Stimulated activated CD8-positive, alpha-beta memory T cell treated with anti-CD3 and anti-CD28 coated beads, Interleukin-12 subunit alpha, Interleukin-12 subunit beta, amount 100 ng/mL, for 1 hour (primary cell): ENCODE measurements around the gene ERI2.
"Not testable (repeated sequence)": the region's sequence is repeated elsewhere in the genome, so short reads cannot be mapped to it uniquely, and the experiment has no call there.

ENCODE experiments used
- DNase-seq: peaks from one replicate; pipeline ENCODE4 v3.0.0-alpha.2; 2020; ENCODE audit warnings: low read depth

Gene ERI2

DNA sequence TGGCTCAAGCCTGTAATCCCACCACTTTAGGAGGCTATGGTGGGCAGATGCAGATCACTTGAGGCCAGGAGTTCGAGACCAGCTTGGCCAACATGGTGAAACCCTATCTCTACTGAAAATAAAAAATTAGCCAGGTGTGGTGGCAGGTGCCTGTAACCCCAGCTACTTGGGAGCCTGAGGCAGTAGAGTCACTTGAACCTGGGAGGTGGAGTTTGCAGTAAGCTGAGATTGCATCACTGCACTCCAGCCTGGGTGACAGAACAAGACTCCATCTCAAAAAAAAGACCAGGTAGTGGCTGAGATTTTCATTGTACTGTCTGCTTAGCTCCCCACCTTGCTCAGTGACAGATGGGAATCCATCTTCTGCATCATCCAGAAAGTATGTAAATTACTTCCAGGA, 41.8 kb downstream of the ERI2 start:
- not testable (repeated sequence) for DNase-seq

DNA sequence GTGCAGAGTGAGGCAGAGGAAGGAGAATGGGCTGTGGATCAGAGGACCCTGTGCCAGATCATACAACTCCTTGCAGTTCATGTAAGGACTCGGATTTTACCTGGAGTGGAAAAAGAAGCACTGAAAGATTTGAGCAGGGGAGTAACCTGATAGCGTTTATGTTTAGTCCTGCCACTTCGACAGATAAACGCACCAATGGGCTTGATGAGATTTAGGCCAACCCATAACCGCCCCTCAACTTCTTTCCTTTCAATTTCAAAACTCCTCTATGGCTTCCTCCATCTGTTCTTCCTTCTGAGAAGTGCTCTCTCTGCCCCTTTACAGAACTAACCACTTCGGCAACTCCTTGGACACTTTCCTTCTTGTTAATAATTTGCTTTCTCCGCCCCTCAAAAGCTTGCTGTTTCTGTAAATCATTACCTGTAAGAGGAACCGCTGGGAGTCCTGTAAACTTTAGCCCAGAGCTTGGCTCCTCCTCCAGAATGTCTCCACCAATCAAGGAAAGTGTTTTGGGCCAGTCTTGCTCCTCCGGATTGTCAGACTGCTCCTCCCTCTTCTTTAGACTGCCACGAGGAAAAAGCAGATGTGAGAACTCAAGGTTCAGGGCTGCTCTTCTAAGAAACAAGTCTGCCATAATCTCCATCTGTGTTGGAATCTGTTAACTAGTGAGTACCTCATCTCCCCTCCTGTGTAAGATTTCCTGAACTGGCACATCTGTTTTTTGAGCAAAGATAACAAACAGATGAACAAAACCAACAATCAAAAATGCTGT, 42.6 kb downstream of the ERI2 start, which contains the start of gene ACSM3:
Gene ACSM3, plus strand, starts transcription at position 554 of the 772 bp plus-strand sequence. CDS start 6,021 bp downstream, outside the sequence.
- peak; percentile 53 for DNase-seq

DNA sequence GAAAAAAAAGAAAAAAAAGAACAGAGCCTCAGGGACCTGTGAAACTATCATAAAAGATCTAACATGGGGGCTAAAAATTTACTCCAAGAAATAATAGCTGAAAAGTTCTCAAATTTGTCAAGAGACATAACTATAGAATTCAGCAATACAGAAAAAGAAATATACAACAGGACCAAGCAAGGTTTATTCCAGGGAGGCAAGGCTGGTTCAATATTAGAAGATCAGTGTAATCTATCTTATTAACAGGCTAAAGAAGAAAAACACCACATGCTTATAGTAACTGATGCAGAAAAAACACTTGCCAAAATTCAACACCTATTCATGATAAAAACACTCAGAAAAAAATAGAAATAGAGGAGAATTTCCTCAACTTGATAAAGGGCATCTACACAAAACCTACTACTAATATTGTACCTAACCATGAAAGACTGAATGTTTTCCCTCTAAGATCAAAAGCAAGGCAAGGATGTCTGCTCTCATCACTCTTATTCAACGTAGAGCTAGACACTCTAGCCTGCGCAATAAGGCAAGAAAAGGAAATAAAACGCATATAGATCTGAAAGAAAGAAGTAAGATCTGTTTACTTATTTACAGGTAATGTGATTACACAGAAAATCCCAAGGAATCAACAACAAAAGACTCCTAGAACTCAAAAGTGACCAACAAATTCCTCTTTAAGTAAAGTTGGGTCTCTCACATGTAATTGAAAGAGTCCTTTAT, 43.7 kb downstream of the ERI2 start:
- DNase-seq, result no peak

DNA sequence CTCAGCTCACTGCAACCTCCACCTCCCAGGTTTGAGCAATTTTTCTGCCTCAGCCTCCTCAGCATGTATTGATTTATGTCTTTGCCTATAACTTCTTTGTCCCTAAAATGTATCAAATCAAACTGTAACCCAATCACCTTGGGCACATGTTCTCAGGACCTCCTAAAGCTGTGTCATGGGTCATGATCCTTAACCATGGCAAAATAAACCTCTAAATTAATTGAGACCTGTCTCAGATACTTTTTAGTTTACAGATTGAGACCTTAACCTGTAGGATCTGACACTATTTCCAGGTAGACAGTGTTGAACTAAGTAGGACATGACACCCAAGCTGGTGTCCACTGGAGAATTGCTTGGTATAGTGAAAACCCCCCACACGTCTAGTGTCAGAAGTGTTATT, 45.1 kb downstream of the ERI2 start:
- no peak for DNase-seq

DNA sequence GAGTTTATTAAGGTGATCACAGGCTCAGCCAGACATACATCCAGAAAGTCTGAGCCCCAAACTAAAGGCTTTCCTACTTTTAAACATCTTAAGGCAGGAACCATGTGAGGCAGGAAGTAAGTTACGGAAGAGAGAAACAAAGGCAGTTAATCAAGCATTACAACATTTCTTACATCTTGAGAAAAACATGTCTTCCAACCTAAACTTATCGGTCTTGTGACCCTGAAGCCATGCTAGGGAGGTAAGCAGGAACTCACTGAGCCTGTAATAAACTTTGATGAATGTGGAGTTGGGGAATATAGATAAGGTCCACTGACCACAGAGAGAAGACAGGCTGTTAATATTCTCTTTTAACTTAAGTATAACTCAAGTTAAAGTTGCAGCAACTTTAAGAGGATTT, 45.9 kb downstream of the ERI2 start:
- DNase-seq, result no peak

DNA sequence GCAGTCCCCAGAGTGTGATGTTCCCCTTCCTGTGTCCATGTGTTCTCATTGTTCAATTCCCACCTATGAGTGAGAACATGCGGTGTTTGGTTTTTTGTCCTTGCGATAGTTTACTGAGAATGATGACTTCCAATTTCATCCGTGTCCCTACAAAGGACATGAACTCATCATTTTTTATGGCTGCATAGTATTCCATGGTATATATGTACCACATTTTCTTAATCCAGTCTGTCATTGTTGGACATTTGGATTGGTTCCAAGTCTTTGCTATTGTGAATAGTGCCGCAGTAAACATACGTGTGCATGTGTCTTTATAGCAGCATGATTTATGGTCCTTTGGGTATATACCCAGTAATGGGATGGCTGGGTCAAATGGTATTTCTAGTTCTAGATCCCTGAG, 50.5 kb downstream of the ERI2 start:
- not testable (repeated sequence) for DNase-seq

DNA sequence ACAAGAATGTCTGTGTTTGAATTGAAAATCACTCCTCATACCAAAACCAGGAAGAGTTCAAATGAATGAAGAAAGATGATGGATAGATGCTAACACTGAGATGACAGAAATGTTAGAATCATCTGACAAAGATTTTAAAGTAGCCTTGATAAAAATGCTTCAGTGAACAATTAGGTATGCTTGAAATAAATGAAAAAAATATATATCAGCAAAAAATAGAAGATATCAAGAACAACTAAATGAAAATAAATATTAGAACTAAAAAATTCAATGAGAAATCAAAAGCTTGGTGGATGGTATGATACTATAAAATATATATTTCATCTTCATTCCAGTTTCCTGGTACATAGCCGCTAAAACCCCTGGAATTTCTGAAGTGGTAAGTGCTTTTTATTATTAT, 51.0 kb downstream of the ERI2 start:
- no peak for DNase-seq

DNA sequence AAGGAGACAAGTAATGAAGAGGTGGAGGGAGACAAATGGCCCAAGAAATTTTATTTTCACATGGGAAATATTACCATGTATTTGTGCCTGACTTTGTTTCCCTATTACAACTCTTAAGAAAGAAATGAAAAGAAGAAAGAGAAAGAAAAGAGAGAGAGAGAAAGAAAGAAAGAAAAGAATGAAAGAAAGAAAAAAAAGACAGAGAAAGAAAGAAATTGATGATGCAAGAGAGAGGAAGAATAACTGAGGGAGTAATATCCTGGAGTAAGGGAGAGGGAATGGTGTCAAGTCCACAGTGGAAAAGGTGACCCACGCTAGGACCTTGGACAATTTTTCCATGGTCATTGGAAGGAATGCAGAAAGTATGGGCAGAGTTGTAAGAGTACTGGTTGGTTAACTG, 52.5 kb downstream of the ERI2 start:
- DNase-seq, result no peak

DNA sequence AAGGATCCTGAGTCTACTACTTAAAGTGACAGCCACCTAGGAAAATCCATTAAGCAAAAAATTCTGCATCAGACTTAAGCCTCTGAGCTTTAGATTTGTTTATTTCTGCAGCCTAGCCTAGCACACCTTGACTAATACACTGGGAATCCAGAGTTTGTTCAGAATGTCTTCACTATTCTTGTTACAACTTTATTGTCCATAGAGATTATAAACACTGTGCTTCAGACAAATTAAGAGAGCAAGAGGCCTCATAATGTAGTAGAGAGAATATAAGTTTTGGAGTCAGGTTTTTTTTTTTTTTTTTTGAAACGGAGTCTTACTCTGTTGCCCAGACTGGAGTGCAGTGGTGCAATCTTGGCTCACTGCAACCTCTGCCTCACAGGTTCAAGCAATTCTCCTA, 55.7 kb downstream of the ERI2 start:
- DNase-seq, result no peak

DNA sequence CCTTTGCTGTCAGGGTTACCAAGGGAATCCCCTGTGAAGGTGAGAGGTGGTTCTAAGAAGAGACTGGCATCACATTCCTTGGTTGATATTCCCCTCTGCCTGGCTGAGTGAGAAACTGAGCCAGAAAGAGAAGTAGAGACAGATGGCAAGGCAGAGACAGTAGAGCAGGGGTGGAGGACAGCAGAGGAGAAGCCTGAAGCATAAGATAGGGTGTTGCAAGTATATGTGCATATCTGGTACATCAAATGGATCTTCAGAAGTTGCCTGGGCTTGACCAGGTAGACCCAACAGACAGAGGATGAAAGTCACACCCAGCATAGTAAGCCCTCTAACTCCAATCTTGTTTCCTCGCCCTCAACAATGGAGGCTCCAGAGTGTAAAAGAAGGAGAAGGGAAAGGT, 56.8 kb downstream of the ERI2 start:
- no peak for DNase-seq

DNA sequence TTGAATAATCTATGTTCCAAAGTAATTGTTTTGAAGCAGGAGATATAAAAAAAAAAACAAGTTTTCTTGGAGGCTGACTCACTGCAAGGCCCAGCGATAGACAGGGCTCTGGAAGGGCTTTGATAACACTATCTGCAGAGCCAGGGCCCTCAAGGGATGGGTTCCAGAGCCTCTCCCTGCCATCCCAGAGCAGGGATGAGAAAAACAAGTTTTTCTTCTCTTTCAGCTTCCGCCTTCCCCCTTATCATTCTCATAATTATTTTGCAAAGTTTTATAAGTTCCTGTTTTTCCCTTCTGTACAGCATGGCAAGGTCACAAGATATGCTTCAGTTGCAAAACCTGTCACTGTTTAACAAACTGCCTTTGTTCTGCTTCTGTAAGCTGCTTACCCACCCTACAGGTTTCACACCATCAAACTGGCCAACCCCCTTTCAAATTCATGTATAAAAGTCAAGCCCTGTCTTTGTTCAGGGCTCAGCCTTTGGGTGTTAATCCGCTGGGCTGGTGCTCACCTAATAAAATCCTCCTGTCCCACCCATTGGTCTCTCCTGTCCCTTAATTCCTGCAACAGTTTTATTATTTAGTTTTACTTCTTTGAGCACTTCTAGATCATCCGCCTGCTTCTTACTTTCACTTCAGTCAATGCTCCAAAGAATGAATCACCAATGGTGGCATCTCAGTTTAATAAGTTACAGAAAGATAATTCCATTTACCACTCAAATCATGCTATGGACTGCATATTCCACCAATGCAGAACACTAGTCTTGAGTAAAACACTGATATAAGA, 59.0 kb downstream of the ERI2 start:
- DNase-seq, result no peak

DNA sequence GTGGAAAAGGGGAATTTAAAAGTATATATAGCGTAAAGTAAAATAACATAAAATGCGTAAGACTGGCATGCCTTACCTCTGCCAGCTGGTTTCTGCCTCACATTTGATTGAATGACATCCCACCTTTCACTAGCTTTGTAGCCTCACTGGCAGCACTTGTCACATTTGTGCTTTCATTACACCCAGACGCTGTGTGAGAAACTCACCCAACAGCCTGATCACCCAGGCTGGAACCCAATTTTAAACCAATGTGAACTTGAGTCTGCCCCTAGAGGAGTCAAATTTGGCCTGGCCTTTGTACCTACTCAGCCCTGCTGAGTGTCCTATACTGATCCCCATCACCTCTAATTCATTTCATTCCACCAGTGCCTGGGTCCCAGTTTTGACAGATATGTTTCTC, 59.8 kb downstream of the ERI2 start:
- DNase-seq, result no peak
